A673 (cell line): ENCODE measurements around the gene C5.

ENCODE experiments used
- CTCF ChIP-seq: fragments of 300-800, 200-600 bp; sonication (generic); conservative IDR thresholded peaks from 2 replicates; pipeline ENCODE4 v1.5.1; 2017; ENCODE audit warnings: low read depth, mild to moderate bottlenecking, antibody characterized with exemption, low read length, moderate library complexity, mixed read lengths
- EZH2 ChIP-seq: fragments of 200-600 bp; sonication (generic); IDR thresholded peaks from 2 replicates; pipeline ENCODE4 v1.6.1; 2017; ENCODE audit warnings: borderline replicate concordance, low read depth, mild to moderate bottlenecking, mixed read lengths, antibody characterized with exemption, low read length; ENCODE audit not compliant: poor library complexity, severe bottlenecking

GRCh38 chr9:120932086-120932823, 117.8 kb downstream of the C5 start:
- TF ChIP-seq CTCF (no peak), EZH2 (no peak)
